HepG2 (cell line): ENCODE results near the gene SRSF1. TPM values are rescaled to one million over a fixed set of nuclear protein-coding genes. Genes with fewer than 3 reads are reported as not detected.

Experiments
- AKNA ChIP-seq: sonication (generic); formaldehyde crosslinking; IDR thresholded peaks from 2 replicates; pipeline ENCODE4 v1.4.0; 2020; ENCODE audit warnings: missing genetic modification reagents, borderline replicate concordance
- CEBPB ChIP-seq: IDR thresholded peaks from 2 replicates; pipeline ENCODE4 v1.6.1; 2011; ENCODE audit warnings: low read depth, low read length, improper control_type of control experiment, borderline replicate concordance
- CSRNP2 ChIP-seq: sonication (generic); formaldehyde crosslinking; conservative IDR thresholded peaks from 2 replicates; pipeline ENCODE4 v1.8.0; 2022; ENCODE audit warnings: low read depth, missing genetic modification reagents
- FOXK2 ChIP-seq: fragments of 450-650 bp; IDR thresholded peaks from 2 replicates; pipeline ENCODE4 v1.6.1; 2016
- HDAC1 ChIP-seq: sonication (generic); formaldehyde crosslinking; IDR thresholded peaks from 2 replicates; pipeline ENCODE4 v1.5.1; 2020; ENCODE audit warnings: mild to moderate bottlenecking, missing genetic modification reagents
- KAT7 ChIP-seq: IDR thresholded peaks from 2 replicates; pipeline ENCODE4 v1.6.1; 2018; ENCODE audit warnings: borderline replicate concordance, missing compliant biosample characterization
- LCORL ChIP-seq, 2 experiments: fragments of 450-650 bp in 1 of 2; sonication (generic) in 1 of 2; formaldehyde crosslinking in 1 of 2; IDR thresholded peaks; 2 replicates each; pipeline versions ENCODE4 v1.5.0 to v1.6.1; 2017 to 2020; ENCODE audit warnings: antibody characterized with exemption in 1 of 2, missing genetic modification reagents in 1 of 2
- MIER3 ChIP-seq: IDR thresholded peaks from 2 replicates; pipeline ENCODE4 v1.6.1; 2016; ENCODE audit warnings: missing compliant biosample characterization, borderline replicate concordance
- NCOA2 ChIP-seq: sonication (generic); formaldehyde crosslinking; IDR thresholded peaks from 2 replicates; pipeline ENCODE4 v1.8.0; 2022; ENCODE audit warnings: inconsistent platforms
- NFE2L1 ChIP-seq: sonication (generic); formaldehyde crosslinking; IDR thresholded peaks from 2 replicates; pipeline ENCODE4 v1.4.0; 2020; ENCODE audit warnings: missing genetic modification reagents, mild to moderate bottlenecking, borderline replicate concordance
- SRSF9 ChIP-seq: fragments of 200-400 bp; formaldehyde crosslinking; IDR thresholded peaks from 2 replicates; pipeline ENCODE4 v1.6.1; 2018; ENCODE audit warnings: borderline replicate concordance, mild to moderate bottlenecking, low read depth, low read length; ENCODE audit not compliant: insufficient read depth, poor library complexity, severe bottlenecking
- TFE3 ChIP-seq: IDR thresholded peaks from 2 replicates; pipeline ENCODE4 v1.6.1; 2016
- YY1 ChIP-seq: IDR thresholded peaks from 2 replicates; pipeline ENCODE4 v1.6.1; 2011; ENCODE audit warnings: low read length, low read depth, moderate library complexity, mild to moderate bottlenecking; ENCODE audit not compliant: insufficient read depth, insufficient replicate concordance
- ZNF224 ChIP-seq: sonication (generic); formaldehyde crosslinking; IDR thresholded peaks from 2 replicates; pipeline ENCODE4 v1.5.0; 2020; ENCODE audit warnings: mild to moderate bottlenecking, missing genetic modification reagents
- ZNF260 ChIP-seq: sonication (generic); formaldehyde crosslinking; IDR thresholded peaks from 2 replicates; pipeline ENCODE4 v1.4.0; 2020; ENCODE audit warnings: missing genetic modification reagents, low read depth, mild to moderate bottlenecking, borderline replicate concordance
- ZNF354B ChIP-seq: sonication (generic); formaldehyde crosslinking; IDR thresholded peaks from 2 replicates; pipeline ENCODE4 v1.8.0; 2022; ENCODE audit warnings: mild to moderate bottlenecking, missing genetic modification reagents
- ZNF383 ChIP-seq: sonication (generic); formaldehyde crosslinking; IDR thresholded peaks from 2 replicates; pipeline ENCODE4 v1.4.0; 2020; ENCODE audit warnings: missing genetic modification reagents, mild to moderate bottlenecking, borderline replicate concordance
- ZNF564 ChIP-seq: sonication (generic); formaldehyde crosslinking; IDR thresholded peaks from 2 replicates; pipeline ENCODE4 v1.8.1; 2023; ENCODE audit warnings: mild to moderate bottlenecking, missing genetic modification reagents
- ZNF747 ChIP-seq: sonication (generic); formaldehyde crosslinking; IDR thresholded peaks from 2 replicates; pipeline ENCODE4 v1.8.1; 2023; ENCODE audit warnings: missing genetic modification reagents, mild to moderate bottlenecking, borderline replicate concordance
- ZSCAN20 ChIP-seq: sonication (generic); formaldehyde crosslinking; IDR thresholded peaks from 2 replicates; pipeline ENCODE4 v1.4.0; 2020; ENCODE audit warnings: missing genetic modification reagents, mild to moderate bottlenecking, borderline replicate concordance
- ZSCAN31 ChIP-seq: sonication (generic); formaldehyde crosslinking; IDR thresholded peaks from 2 replicates; pipeline ENCODE4 v1.5.0; 2020; ENCODE audit warnings: low read depth, mild to moderate bottlenecking, missing genetic modification reagents
- polyA plus RNA-seq, 8 experiments: library from polyadenylated mRNA; depleted of rRNA in 3 of 8; stranded (reverse) in 7 of 8; unstranded in 1 of 8; fragments of >200 nt; fragmentation: Illumina TruSeq in 4 of 8; extraction: Trizol in 4 of 8; gene quantifications; 2 replicates each; pipeline versions ENCODE4 v1.2.1 to v1.2.3, GENCODE V29; 2011 to 2016; ENCODE audit warnings: low read depth in 4 of 8, missing spikeins in 1 of 8, mixed read lengths in 1 of 8; ENCODE audit not compliant: insufficient read depth in 1 of 8
- total RNA-seq, 5 experiments: library from RNA; depleted of rRNA; stranded (reverse); fragments of >200 nt; fragmentation: Illumina TruSeq; extraction: Trizol; gene quantifications; 2 replicates each; pipeline ENCODE4 v1.2.3, GENCODE V29; 2016; ENCODE audit warnings: low read depth in 1 of 5

Gene SRSF1
- total and polyA plus RNA-seq, 2 of the 13 experiments (the other 11 are each of a cell fraction or from before 2014, with no cell fraction given): 142 to 445 TPM

GRCh38 chr17:58006924-58007780, at the start of gene SRSF1 (continued):
- TF ChIP-seq ZNF354B (CRISPR knock-in tag): peak; percentile 88; the same call in 1 of the 2 replicates
- peak; percentile 71 for TF ChIP-seq TFE3 (CRISPR knock-in tag)
- peak; percentile 80; the same call in 1 of the 2 replicates for TF ChIP-seq KAT7
- peak; percentile 58 for TF ChIP-seq NCOA2 (CRISPR knock-in tag)
- no peak; the same call in 1 of the 2 replicates for TF ChIP-seq CSRNP2
- TF ChIP-seq ZNF260: 0 out of 2 replicates have a peak, but pooled peaks have one; percentile 66
- TF ChIP-seq YY1: peak; percentile 98
- TF ChIP-seq HDAC1 (CRISPR knock-in tag): peak; percentile 93
- TF ChIP-seq ZSCAN31 (CRISPR knock-in tag): peak; percentile 96
- TF ChIP-seq NFE2L1 (CRISPR knock-in tag): peak; percentile 12; the same call in 1 of the 2 replicates
- peak; percentile 93 for TF ChIP-seq ZNF747 (CRISPR knock-in tag)
- no peak for TF ChIP-seq ZSCAN20
- peak; percentile 99 for TF ChIP-seq ZNF383 (CRISPR knock-in tag)
- no peak for TF ChIP-seq AKNA
- no peak for TF ChIP-seq CEBPB
- no peak for TF ChIP-seq LCORL (IDR thresholded peaks at IDR 0.05)
- peak; percentile 93 for TF ChIP-seq LCORL (CRISPR knock-in tag; IDR thresholded peaks at IDR 0.05)
- peak; percentile 80 for TF ChIP-seq FOXK2
- peak; percentile 84 for TF ChIP-seq MIER3 (CRISPR knock-in tag)
- peak; percentile 95; the same call in 1 of the 2 replicates for TF ChIP-seq ZNF224 (CRISPR knock-in tag)
- TF ChIP-seq SRSF9: no peak
- 0 out of 2 replicates have a peak, but pooled peaks have one; percentile 50 for TF ChIP-seq ZNF564 (CRISPR knock-in tag)
